HG03521 (cell line): ENCODE measurements around the gene ATP11C.
"Not testable (repeated sequence)": the region's sequence is repeated elsewhere in the genome, so short reads cannot be mapped to it uniquely, and the experiment has no call there.

Experiments
- ATAC-seq: cut with Tn5 transposase; IDR thresholded peaks from one replicate; pipeline ENCODE4 v1.9.1; 2021; ENCODE audit warnings: mild to moderate bottlenecking, moderate library complexity; ENCODE audit not compliant: unreplicated experiment

The ATP11C gene

DNA sequence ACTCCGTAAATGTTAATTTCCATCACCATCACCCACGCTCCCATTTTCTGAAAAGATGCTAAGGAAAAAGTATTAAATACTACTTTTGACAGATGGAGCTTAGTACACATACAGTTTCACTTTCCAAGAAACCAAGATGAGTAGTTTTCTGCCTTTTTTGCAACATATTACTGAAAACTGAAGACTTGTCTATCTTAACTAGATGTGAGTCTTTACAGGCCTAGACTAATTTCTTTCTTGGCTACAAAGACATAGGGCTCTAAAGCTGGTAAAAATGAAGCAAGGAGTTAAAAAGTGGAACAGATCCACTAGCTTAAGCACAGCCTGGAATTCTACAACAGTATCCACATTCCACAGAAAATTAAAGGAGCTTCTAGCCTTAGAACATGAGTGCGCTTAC is 68.2 kb downstream of the ATP11C start:
- ATAC-seq, result no peak

DNA sequence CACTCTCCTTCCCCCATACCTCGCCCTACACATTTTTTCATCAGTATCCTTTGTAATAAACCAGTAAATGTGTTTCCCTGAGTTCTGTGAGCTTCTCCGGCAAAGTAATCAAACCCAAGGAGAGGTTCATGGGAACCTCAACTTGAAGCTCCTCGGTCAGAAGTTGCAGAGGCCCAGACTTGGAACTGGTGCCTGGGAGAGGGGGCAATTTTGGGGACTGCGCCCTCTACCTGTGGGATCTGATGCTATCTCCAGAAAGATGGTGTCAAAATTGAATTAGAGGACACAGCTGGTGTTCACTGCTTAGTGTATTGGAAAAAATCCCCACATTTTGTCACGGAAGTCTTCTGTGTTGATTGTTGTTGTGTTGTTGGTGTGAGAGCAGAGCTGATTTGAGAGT is 70.6 kb downstream of the ATP11C start:
- ATAC-seq, result no peak

DNA sequence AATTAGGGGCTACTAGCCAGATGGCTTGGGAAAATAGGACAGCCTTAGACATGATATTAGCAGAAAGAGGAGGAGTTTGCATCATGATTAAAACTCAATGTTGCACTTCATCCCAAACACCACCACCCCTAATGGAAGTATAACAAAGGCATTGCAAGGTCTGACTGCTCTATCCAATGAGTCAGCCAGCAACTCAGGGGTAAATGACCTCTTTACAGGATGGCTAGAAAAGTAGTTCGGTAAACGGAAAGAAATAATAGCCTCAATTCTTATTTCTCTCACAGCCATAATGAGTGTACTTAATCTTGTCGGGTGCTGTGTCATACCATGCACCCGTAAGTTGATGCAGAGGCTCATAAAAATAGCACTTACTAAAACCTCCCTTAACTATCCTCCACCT is 76.0 kb downstream of the ATP11C start:
- not testable (repeated sequence) for ATAC-seq

DNA sequence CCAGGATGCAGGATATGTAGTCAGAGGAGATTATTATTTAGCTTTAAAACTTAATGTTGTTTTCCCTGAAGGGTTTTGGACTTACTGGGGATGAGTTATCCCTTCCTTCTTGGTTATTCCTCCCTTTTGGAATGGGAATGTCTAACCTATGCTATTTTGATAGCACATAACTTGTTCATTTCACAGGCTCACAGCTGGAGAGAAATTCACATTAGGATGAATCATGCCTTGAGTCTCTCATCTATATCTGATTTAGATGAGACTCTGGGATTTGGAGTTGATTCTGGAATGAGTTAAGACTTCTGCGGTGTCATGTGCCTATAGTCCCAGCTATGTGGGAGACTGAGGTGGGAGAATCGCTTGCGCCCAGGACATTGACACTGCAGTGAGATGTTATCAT is 81.1 kb downstream of the ATP11C start:
- no peak for ATAC-seq

DNA sequence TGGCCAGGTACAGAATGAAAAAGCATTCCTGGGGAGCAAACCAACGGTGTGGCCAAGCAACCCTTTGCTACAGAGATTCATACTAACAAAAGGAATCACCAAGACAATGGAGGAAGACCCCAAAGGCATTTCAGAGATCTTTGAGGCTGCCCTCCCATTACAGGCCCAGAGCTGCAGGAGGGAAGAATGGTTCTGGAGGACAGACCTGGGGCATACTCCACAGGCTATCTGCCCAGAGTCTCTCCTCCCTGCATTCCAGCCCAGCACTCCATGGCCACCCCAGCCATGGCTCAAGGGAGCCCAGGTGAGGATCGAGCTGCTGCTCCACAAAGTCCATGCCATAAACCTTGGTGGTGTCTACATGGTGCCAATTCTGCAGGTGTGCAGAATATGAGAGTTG is 81.9 kb downstream of the ATP11C start:
- ATAC-seq, result no peak

DNA sequence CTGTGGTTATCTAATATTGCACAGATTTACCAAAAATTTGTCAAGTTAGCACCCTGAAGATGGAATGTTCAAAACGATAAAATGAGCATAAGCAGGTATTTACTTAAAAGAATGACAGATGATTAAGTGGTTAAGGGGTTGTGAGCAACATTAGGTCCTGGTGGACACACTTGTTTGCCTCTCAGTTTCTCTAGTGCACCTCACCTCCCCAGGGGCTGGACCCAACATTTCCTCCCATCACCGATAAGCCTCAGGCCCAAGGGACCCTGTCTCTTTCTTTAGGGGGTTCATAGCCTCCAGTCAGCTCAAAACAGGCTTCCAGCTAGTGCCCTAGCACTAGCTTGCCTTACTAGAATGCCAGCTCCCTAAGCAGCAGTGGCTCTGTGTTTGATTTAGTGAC is 88.0 kb downstream of the ATP11C start:
- no peak for ATAC-seq

DNA sequence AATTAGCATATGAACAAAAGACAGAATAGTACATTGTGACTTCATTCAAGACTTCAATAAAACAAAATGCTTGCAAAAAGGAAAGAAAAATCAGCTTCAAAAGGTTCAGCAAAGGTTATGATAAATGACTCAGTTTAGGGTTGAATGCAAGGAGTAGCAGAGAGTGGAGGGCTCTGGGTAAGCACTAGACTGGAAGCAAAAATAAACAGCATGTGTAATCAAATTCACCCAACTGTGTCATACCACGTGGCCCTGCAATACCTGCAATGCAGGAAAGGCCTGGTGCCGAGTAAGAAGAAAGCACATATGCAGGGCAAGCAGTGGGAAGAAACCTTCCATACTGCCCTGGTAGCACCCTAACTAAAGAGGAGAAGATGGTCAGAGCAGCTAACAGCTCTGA is 88.7 kb downstream of the ATP11C start:
- no peak for ATAC-seq

DNA sequence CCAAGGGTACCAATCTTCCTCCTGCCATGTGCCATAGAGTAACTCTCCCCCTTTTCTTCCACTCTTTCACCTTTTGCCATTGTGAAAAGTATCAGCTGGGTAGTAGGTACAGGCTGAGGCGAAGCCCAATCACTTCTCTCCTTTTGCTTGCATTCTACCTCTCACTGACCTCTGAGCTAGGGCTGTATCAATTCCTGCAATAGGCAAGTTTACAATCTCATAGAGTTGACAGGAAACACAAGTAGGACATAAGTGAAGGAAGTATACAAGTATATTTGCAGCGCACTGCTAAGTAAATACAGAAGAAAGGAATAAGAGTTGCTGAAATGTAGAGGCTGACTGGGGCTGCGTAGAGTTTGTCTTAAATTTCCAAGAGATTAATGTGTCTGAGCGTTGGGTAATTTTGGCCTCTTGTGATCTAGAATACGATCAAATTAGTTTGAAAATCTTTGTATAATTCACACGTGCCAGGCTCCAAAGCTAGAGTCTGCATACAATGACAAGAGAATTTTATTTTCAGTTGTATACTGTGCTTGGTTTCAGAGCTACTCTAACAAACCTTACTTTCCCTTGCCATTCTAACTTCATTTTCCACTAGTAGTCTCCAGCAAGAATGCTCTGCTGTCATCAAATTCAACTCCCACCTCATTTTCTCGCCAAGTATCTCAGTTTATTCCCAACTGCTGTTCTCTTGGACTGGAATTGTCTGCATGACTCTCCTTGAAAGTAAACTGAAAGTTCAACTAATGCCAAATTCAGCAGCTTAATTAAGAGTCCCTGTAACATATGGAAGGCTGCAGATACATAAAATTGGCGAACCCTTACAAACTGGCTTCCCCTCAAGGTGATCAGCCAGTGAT is 90.3 kb downstream of the ATP11C start:
- ATAC-seq, result no peak

DNA sequence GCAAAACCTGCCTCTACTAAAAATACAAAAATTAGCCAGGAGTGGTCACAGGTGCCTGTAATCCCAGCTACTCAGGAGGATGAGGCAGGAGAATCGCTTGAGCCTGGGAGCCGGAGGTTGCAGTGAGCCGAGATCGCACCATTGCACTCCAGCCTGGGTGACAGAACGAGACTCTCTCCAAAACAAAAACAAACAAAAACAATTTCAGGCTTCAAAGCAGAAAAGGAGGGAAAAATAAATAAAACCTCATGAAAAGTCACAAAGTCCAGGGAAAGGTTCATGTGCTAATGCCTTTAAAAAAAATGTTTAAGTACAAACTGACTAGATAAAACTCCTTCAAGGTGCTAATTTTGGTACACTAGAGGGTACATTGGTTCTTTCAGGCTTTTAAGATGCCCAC is 96.5 kb downstream of the ATP11C start:
- not testable (repeated sequence) for ATAC-seq

DNA sequence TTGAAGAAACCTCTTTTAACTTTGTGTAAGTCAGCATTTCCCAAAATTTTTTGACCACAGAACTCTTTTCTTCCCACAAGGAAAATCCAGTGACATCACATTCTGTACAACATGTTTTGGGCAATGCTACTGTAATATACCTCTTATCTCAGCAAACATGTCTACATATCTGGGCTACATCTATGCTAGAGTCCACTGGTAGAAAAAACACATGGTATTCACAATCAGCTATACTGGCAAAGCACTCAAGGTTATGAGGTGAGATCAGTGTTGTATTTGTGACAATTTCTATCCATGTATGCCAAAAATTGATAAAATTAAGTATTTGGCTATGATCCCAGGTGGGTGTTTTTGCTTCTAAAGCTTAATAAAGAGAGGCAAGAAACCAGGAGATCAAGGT is 98.0 kb downstream of the ATP11C start:
- ATAC-seq, result no peak

DNA sequence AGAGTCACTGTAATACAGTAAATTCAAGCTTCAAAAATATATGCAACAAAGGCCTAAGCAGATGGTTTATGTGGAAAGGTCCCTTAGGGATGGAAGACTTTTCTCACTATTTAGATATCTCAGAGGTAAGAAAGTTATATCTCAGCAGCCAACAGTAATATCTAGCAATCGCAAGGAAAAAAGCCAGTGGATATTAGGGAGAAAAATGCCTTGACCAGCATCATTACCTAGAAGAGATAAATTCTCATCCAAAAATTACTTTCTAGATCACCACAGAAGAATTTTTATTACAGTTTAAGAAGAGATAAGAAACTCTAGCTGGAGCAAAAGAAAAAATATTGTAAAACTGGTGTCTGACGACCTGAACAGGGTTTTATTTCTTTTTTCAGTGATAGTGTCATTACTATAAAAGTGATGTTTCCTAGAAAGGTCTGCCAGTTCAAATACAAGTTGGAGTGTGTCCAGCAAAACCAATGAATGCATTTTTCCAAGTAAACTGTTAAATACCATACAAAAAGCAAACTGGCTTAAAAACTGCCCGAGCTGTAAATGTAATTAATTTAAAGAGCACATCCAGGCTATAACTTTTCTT is 100.0 kb downstream of the ATP11C start:
- no peak for ATAC-seq

DNA sequence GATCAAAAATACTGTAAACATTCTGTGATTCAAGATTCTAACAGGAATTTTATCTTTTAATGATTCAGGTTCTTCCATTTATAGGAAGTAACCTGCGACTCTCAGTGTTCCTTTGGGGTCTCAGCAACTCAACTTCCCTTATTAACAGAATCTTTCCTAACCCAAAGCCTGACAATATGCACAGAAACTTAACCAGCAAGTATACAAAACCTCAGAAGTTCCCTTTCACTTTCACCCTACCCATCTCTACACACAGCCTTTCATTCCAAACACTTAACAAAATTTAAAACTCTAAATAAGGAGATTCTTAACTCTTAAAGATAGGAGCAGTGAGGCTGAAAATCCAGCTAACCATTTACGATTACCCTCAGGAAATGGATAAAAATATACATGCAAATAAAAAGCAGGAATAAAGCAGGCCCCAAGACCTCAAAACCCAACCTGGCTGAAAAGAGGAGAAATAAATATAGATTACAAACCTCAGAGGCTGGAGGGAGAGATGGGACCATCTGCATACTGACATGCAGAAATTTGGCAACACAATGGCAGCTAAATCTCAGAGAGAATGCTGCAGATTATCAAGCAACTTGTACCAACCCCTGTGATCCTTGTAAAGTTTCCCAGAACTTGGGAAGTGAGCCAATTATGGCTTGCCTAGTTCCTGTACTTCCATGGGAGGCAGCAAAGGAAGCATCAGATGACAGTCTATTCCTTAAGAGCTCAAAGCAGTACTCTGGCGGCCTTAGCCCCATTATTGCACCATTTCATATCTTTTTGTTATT is 101.0 kb downstream of the ATP11C start:
- peak; percentile 79 for ATAC-seq

DNA sequence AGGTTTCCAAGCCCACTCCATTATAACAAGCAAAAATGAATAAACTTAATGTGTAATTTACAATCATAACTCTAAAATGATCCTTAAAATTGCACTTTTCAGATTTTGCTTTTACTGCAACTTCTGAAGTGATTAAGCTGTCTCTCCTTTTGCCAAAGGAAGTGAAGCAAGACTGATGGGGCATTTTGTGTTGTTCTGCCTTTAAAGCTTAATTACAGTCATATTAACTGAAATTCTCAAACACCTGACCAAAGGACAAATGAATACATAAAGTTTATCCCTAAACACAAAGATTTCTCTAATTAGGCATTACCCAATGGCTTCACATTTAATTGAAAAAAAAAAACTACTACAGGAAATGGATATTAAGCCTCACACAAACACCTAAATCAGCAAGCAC is 101.8 kb downstream of the ATP11C start:
- no peak for ATAC-seq

DNA sequence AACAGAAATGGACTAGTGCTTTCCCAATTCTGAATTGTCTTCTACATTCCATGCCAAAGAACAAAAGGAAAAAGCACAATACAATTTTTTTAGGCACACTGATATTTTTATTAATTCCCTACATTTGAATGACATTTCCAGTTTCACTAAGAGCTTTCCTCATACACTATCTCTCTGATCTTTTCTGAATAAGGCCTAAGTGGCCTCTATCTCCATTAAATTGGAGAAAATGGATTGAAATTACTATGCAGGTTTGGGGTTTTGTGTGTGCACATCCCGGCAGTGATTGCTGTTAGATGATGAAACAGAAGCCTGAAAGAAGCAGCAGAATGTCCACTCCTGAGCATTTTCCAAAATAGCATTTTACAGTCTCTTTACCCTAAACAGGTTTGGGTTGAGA is 104.0 kb downstream of the ATP11C start:
- no peak for ATAC-seq

DNA sequence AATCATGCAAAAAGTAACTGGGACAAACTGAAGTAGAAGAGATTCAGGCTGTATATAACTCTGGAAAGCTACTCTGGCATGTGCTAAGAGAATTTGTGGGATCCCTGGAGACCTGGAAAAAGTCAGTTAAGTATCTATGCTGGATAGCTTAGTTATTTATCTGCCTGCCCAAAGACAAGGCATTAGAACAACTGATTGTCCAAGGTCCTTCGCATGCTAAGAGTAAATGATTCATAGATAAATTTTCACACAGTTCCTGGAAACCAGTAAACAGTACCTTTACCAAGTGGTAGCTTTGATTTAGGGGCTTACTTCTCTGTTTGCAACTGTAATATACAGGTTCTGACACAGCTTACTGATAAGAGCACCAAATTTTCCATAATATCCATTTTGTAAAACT is 104.8 kb downstream of the ATP11C start:
- ATAC-seq, result no peak

DNA sequence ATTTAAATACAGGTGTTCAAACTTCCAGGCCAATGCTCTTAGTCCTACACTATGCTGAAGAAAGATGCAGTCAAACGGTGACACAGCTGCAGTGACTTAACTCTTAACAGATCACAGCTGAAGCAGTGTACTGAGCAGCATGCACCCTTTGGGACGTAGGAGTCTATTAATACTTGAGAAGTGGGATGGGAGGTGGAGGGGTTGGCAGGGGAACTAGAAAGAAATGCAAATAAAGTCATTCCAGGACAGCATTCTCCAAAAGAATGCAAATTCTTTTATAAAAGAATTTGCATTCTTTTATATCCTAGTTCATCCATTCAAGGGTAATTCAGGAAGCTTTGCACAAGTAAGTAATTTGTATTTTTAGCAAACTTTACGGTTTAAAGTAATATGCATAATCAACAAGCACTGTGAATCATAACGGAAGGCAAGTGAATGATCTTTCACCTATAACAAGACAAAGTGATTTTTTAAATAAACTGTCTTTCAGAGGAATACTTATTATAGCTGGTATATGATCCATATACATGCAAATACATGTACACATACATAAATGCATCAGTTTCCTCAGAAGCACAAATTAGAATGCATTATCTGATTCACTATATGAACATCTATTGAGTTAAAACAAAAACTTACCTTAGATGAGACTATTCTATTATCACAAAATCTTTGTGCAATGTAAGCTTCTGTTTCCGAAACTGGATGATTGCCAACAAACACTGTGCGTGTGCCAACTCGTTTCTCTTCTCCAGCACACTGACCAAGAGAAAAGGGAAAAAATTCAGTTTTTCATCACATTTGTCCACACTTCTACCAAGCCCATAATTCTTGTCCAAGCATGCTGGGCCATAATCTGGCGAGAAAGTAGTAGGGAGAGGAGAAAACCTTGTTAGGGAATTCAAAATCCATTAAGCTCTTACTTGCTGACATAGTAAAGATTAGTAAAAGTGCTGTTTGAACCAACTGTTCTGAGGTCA is 106.5 kb downstream of the ATP11C start:
- ATAC-seq, result no peak

DNA sequence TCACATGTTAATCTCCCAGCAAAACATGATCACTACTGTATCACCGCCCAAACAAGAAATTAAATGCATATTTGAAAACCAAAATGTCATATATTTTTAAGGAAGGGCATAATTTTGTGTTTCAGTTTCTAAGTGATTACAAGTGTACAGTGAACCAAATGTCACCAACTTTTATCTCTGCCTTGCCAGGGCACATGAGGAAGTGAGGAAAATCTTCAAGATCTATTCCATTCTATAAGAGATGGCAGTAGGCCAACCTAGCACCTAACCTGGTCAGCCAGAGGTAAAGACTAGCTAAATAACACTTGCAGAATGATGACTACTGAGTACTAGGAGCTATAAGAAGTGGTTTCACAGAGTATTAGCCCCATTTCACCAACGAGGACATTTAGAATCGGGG is 107.2 kb downstream of the ATP11C start:
- no peak for ATAC-seq

DNA sequence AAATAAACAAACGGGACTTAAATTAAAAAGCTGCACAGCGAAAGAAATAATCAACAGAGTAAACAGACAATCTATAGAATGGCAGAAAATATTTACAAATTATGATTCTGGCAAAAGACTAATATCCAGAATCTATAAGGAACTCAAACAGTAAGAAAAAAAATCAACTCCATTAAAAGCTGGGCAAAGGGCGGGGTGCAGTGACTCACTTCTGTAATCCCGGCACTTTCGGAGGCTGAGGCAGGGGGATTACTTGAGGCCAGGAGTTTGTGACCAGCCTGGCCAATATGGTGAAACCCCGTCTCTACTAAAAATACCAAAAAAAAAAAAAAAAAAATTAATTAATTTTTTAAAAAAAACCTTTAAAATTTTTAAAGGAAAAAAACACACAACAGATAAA is 109.0 kb downstream of the ATP11C start:
- no peak for ATAC-seq

DNA sequence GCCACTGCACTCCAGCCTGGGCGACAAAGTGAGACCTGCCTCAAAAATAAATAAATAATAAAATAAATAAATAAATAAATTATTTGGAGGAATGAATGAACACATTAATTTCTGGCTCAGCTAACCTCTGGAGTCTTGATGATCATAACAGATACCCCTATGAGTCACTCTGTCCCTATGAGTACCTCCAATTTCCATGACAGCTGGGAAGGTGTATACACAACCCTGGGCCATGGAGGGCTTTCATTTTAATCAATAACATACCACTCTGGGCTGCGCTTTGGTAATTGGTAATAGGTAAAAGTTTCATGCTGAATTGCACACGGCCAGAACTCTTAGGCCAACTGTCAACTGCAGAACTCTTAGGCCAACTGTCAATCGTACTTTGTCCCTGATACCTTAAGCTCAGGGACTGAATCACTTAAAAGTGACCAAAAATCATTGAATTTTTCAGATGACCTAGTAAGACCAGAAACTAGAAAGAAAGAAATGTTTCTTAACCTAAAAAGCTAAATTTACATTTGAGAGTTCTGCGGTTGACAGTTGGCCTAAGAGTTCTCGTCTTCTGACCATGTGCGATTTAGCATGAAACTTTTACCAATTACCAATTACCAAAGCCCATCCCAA is 112.4 kb downstream of the ATP11C start:
- ATAC-seq, result no peak

DNA sequence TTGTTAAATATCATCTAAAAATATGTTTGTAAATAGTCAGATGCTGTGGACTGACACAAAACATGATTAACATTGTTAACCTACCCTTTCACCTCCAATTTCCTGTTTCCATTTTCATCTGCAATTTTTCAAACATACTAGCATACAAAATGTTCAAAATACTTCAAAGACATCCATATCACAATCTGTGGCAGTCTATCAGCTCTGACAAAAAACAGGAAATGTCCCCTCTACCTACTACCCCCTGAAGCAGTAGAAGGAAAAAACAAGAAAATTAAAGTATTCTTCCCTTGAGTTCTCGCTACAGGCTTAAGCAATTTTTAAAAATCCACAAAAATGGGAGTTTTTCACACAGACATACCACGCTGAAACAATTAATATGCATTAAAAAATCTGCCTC is 116.6 kb downstream of the ATP11C start:
- no peak for ATAC-seq
